Endothelial cell of umbilical vein (primary cell): Measurements from ENCODE around the gene PARD3B. TPM values are rescaled to one million over a fixed set of nuclear protein-coding genes. Genes with fewer than 3 reads are reported as not detected.

Source experiments
- BruUV-seq: library from RNA; stranded (reverse); fragments of 400-500 nt; replicated peaks from 2 replicates; lab custom pipeline; 2021; lab: Mats Ljungman, UMichigan
- CTCF ChIA-PET: fragments of 300-600, 350-600 bp; sonication (Branson Sonifier 250); formaldehyde crosslinking; loops from one replicate; lab custom pipeline; 2021; ENCODE audit warnings: antibody characterized with exemption, inconsistent platforms; lab: Charles Lee
- POLR2A ChIA-PET: fragments of 300-600, 350-600 bp; sonication (Branson Sonifier 250); formaldehyde crosslinking; loops from one replicate; lab custom pipeline; 2021; ENCODE audit warnings: antibody characterized with exemption, inconsistent platforms; lab: Charles Lee
- DNase-seq: peaks from one replicate; pipeline ENCODE4 v3.0.0-alpha.2; 2011; ENCODE audit warnings: low read depth, low spot score
- FAIRE-seq: peaks from 2 replicates; lab custom pipeline; 2011; peaks lifted over from hg19 to GRCh38; lab: Jason Lieb, UNC
- H2AFZ ChIP-seq: 2 replicates; pipeline ENCODE4 v1.6.0; 2012; ENCODE audit warnings: low read depth, low read length, control low read depth, inconsistent platforms
- H3K27ac ChIP-seq: 2 replicates; pipeline ENCODE4 v1.5.1; 2011; ENCODE audit warnings: low read depth, mild to moderate bottlenecking, control low read depth, low read length, moderate library complexity; ENCODE audit not compliant: insufficient read depth
- H3K27me3 ChIP-seq, 2 experiments: 2 replicates each; pipeline versions ENCODE4 v1.6.0 to v1.6.1; 2011; ENCODE audit warnings: low read length in 2 of 2, mixed read lengths in 1 of 2; ENCODE audit not compliant: control insufficient read depth in 2 of 2, insufficient read depth in 2 of 2
- H3K36me3 ChIP-seq, 2 experiments: 2 replicates in 1 of 2; 3 replicates in 1 of 2; pipeline ENCODE4 v1.5.1; 2011; ENCODE audit warnings: low read length in 2 of 2, mild to moderate bottlenecking in 1 of 2, moderate library complexity in 1 of 2; ENCODE audit not compliant: control insufficient read depth in 2 of 2, insufficient read depth in 2 of 2; ENCODE audit errors: extremely low read depth in 1 of 2
- H3K4me1 ChIP-seq: 3 replicates; pipeline ENCODE4 v1.5.1; 2011; ENCODE audit warnings: mild to moderate bottlenecking, low read length; ENCODE audit not compliant: control insufficient read depth, insufficient read depth; ENCODE audit errors: extremely low read depth
- H3K4me2 ChIP-seq: 2 replicates; pipeline ENCODE4 v1.6.1; 2011; ENCODE audit warnings: low read length, control low read depth, mixed read lengths; ENCODE audit not compliant: insufficient read depth
- H3K4me3 ChIP-seq, 3 experiments: fragments of 200-600 bp in 1 of 3; sonication (generic), shearing (Covaris generic) in 1 of 3; replicated peaks in 1 of 3; 2 replicates each; pipeline ENCODE4 v1.5.1; 2011 to 2016; ENCODE audit warnings: control low read depth in 3 of 3, low read length in 3 of 3, mild to moderate bottlenecking in 2 of 3, inconsistent platforms in 1 of 3, low read depth in 1 of 3, moderate library complexity in 1 of 3; ENCODE audit not compliant: insufficient read depth in 1 of 3
- H3K79me2 ChIP-seq: 2 replicates; pipeline ENCODE4 v1.6.0; 2012; ENCODE audit warnings: low read length, inconsistent platforms; ENCODE audit not compliant: control insufficient read depth, insufficient read depth
- H3K9ac ChIP-seq: replicated peaks from 2 replicates; pipeline ENCODE3; 2011; ENCODE audit warnings: low read length, control low read depth; ENCODE audit not compliant: insufficient read depth; ENCODE audit errors: extremely low read depth
- H3K9me1 ChIP-seq: replicated peaks from 3 replicates; pipeline ENCODE4 v1.6.0; 2011; ENCODE audit warnings: mild to moderate bottlenecking, low read length; ENCODE audit not compliant: control insufficient read depth, insufficient read depth; ENCODE audit errors: extremely low read depth
- H3K9me3 ChIP-seq: replicated peaks from 2 replicates; pipeline ENCODE4 v1.5.1; 2012; ENCODE audit warnings: low read length, inconsistent platforms; ENCODE audit not compliant: control insufficient read depth, insufficient read depth
- H4K20me1 ChIP-seq: replicated peaks from 2 replicates; pipeline ENCODE3; 2011; ENCODE audit warnings: mild to moderate bottlenecking, low read length; ENCODE audit not compliant: control insufficient read depth, insufficient read depth; ENCODE audit errors: extremely low read depth
- CTCF ChIP-seq, 2 donors: IDR thresholded peaks; 1 replicate in 1 of 2; 2 replicates in 1 of 2; pipeline ENCODE4 v1.5.1; 2011; ENCODE audit warnings: low read length in 2 of 2, mild to moderate bottlenecking in 2 of 2, moderate library complexity in 2 of 2, control low read depth in 1 of 2, inconsistent platforms in 1 of 2, low read depth in 1 of 2; ENCODE audit not compliant: insufficient read depth in 1 of 2; ENCODE audit errors: extremely low read depth in 1 of 2
- EZH2 ChIP-seq: IDR thresholded peaks from 2 replicates; pipeline ENCODE4 v1.6.1; 2012; ENCODE audit warnings: borderline replicate concordance, low read depth, mild to moderate bottlenecking, moderate library complexity, low read length, inconsistent platforms; ENCODE audit not compliant: severe bottlenecking
- GATA2 ChIP-seq: IDR thresholded peaks from 2 replicates; pipeline ENCODE4 v1.7.0; 2011; ENCODE audit warnings: low read depth, mild to moderate bottlenecking, moderate library complexity, mixed read lengths, low read length; ENCODE audit not compliant: insufficient read length, insufficient read depth
- MAX ChIP-seq: IDR thresholded peaks from 2 replicates; pipeline ENCODE4 v1.6.1; 2011; ENCODE audit not compliant: insufficient read depth, insufficient read length
- POLR2A ChIP-seq: IDR thresholded peaks from 2 replicates; pipeline ENCODE4 v1.6.1; 2012; ENCODE audit warnings: low read depth, mild to moderate bottlenecking, control low read depth, low read length
- POLR2AphosphoS5 ChIP-seq: IDR thresholded peaks from 2 replicates; pipeline ENCODE4 v1.6.1; 2012; ENCODE audit warnings: low read depth, mild to moderate bottlenecking, control low read depth, low read length, moderate library complexity; ENCODE audit not compliant: insufficient read depth
- dilution Hi-C: fragments of 300-500 bp; cut with MboI; formaldehyde crosslinking; loops from one replicate; pipeline ENCODE4 v1.15.0; 2019; ENCODE audit warnings: low sequenced_read_pairs; ENCODE audit not compliant: extremely low pct_ligation_motif_present
- intact Hi-C: fragments of 100-400 bp; cut with micrococcal nuclease; formaldehyde crosslinking; loops from one replicate; pipeline ENCODE4 v1.10.0; 2022
- polyA plus RNA-seq, 4 experiments: library from polyadenylated mRNA; depleted of rRNA in 3 of 4; stranded (reverse) in 3 of 4; unstranded in 1 of 4; fragments of >200 nt; gene quantifications; 2 replicates each; pipeline versions ENCODE4 v1.2.1 to v1.2.3, GENCODE V29; 2011 to 2012; ENCODE audit warnings: missing spikeins in 1 of 4
- total RNA-seq: library from RNA; stranded (reverse); gene quantifications from 2 replicates; pipeline ENCODE4 v1.2.3, GENCODE V29; 2021

Gene PARD3B
- total and polyA plus RNA-seq, 2 donors (not counting 3 experiments of a cell fraction or from before 2014, with no cell fraction given): 2.2 to 30.9 TPM

GRCh38 chr2:204664708-204665121 is 119.4 kb downstream of the PARD3B start:
- peak overlapping the region; percentile 92 for H3K27ac ChIP-seq
- TF ChIP-seq GATA2: no peak
- no peak for TF ChIP-seq CTCF (IDR thresholded peaks at IDR 0.05; ENCODE audit: extremely low read depth in 1 of 2, insufficient read depth in 1 of 2, low read depth in 1 of 2, low read length in 2 of 2)
- no peak for TF ChIP-seq POLR2AphosphoS5
- no peak for TF ChIP-seq MAX
- no peak for TF ChIP-seq EZH2
- no peak for TF ChIP-seq POLR2A
- H3K9me3 ChIP-seq: no peaks in the 10 kb centered on the region
- ChIA-PET POLR2A (interaction anchor here (0.6 to 1.1 kb wide), 3 partner anchors 9 to 23 kb away, joined by 3 to 7 read pairs (median 3); no protein-coding TSS in a partner anchor), CTCF (interaction anchor here (0.8 to 2.0 kb wide), 5 partner anchors 11 to 405 kb away, joined by 3 to 9 read pairs (median 5); no protein-coding TSS in a partner anchor)
- intact Hi-C loops: loop anchor here (1.0 to 10.0 kb wide), 3 partner anchors 19 to 980 kb away; no protein-coding TSS in a partner anchor
- peak overlapping the region; percentile 40 for H3K4me2 ChIP-seq
- H3K27me3 ChIP-seq: no peaks in the 10 kb centered on the region
- peaks cover 39% of the 10 kb centered on the region for H3K4me1 ChIP-seq
- DNase-seq (peak; percentile 51), FAIRE-seq (peak; percentile 56)
- H3K9ac ChIP-seq: peak overlapping the region; percentile 46
- dilution Hi-C loops: no loop called here
- no peaks in the 10 kb centered on the region for H4K20me1 ChIP-seq
- no peaks in the 10 kb centered on the region for H3K36me3 ChIP-seq
- H3K9me1 ChIP-seq: no peaks in the 10 kb centered on the region
- H2AFZ ChIP-seq: no peak overlapping the region
- BruUV-seq: TSS peak; percentile 32
- no peak overlapping the region for H3K4me3 ChIP-seq
- H3K79me2 ChIP-seq: no peaks in the 10 kb centered on the region
